OCI-LY3 (cell line): ENCODE results near the gene FERMT1.

Experiments used
- H2AFZ ChIP-seq: fragments of 200-600, 300-600 bp; shearing (Covaris generic); 2 replicates; pipeline ENCODE4 v1.6.0; 2014; ENCODE audit warnings: antibody characterized with exemption, low read depth, low read length
- H3K27ac ChIP-seq: fragments of 200-600, 300-600 bp; sonication (generic); 2 replicates; pipeline ENCODE4 v1.5.1; 2014; ENCODE audit warnings: mild to moderate bottlenecking, low read length, moderate library complexity, mixed read lengths
- H3K27me3 ChIP-seq: fragments of 200-600, 300-600 bp; sonication (generic); 2 replicates; pipeline ENCODE4 v1.6.1; 2014; ENCODE audit warnings: low read depth, low read length, mixed read lengths
- H3K36me3 ChIP-seq: fragments of 200-600, 300-600 bp; sonication (generic); replicated peaks from 2 replicates; pipeline ENCODE3; 2014; ENCODE audit warnings: low read depth, low read length, mixed read lengths
- H3K4me1 ChIP-seq: fragments of 300-600, 200-600 bp; sonication (generic); 2 replicates; pipeline ENCODE4 v1.6.1; 2014; ENCODE audit warnings: low read length, mixed read lengths
- H3K4me2 ChIP-seq: fragments of 200-600, 300-600 bp; sonication (generic); 2 replicates; pipeline ENCODE4 v1.6.1; 2014; ENCODE audit warnings: low read length, mixed read lengths
- H3K4me3 ChIP-seq: fragments of 300-600, 200-600 bp; sonication (generic); 2 replicates; pipeline ENCODE4 v1.5.1; 2014; ENCODE audit warnings: antibody characterized with exemption, mild to moderate bottlenecking, low read length, moderate library complexity
- H3K79me2 ChIP-seq: fragments of 300-600, 200-600 bp; shearing (Covaris generic); 2 replicates; pipeline ENCODE4 v1.6.1; 2014; ENCODE audit warnings: mild to moderate bottlenecking, low read length, mixed read lengths
- H3K9ac ChIP-seq: fragments of 300-600, 200-600 bp; shearing (Covaris generic); 2 replicates; pipeline ENCODE4 v1.6.0; 2014; ENCODE audit warnings: mild to moderate bottlenecking, low read length, moderate library complexity
- H3K9me3 ChIP-seq: fragments of 200-600, 300-600 bp; shearing (Covaris generic); 2 replicates; pipeline ENCODE4 v1.6.1; 2014; ENCODE audit warnings: low read length, mixed read lengths; ENCODE audit not compliant: insufficient read depth
- H4K20me1 ChIP-seq: fragments of 200-600, 300-600 bp; sonication (generic); 2 replicates; pipeline ENCODE4 v1.6.1; 2016; ENCODE audit warnings: low read length, mixed read lengths; ENCODE audit not compliant: insufficient read depth
- CTCF ChIP-seq: fragments of 200-600, 300-600 bp; sonication (generic); IDR thresholded peaks from 2 replicates; pipeline ENCODE4 v1.5.1; 2014; ENCODE audit warnings: antibody characterized with exemption, low read length, low read depth
- EZH2phosphoT487 ChIP-seq: fragments of 200-600 bp; shearing (Covaris generic); IDR thresholded peaks from 2 replicates; pipeline ENCODE4 v1.6.1; 2018; ENCODE audit warnings: antibody characterized with exemption, mixed run types, low read depth

FERMT1 gene

GRCh38 chr20:6120491-6120988 lies 2.3 kb downstream of the FERMT1 start:
- Histone ChIP-seq H3K27ac (no peak overlapping the region), H3K9me3 (no peaks in the 10 kb centered on the region), H3K4me1 (no peaks in the 10 kb centered on the region), H3K79me2 (no peaks in the 10 kb centered on the region), H4K20me1 (no peaks in the 10 kb centered on the region), H3K36me3 (no peaks in the 10 kb centered on the region), H2AFZ (no peak overlapping the region), H3K4me3 (no peak overlapping the region), H3K9ac (no peak overlapping the region), H3K4me2 (no peak overlapping the region), H3K27me3 (peaks cover 10% of the 10 kb centered on the region; the same call in 1 of the 2 replicates)
- TF ChIP-seq EZH2phosphoT487: no peak
- no peak for TF ChIP-seq CTCF

- Histone ChIP-seq H3K4me1 (no peaks in the 10 kb centered on the region), H3K79me2 (no peaks in the 10 kb centered on the region), H2AFZ (no peak overlapping the region), H3K36me3 (no peaks in the 10 kb centered on the region), H3K27me3 (peaks cover 7% of the 10 kb centered on the region; the same call in 1 of the 2 replicates), H3K4me2 (no peak overlapping the region), H3K9ac (no peak overlapping the region), H3K27ac (no peak overlapping the region), H3K4me3 (no peak overlapping the region), H3K9me3 (peaks cover 12% of the 10 kb centered on the region; the same call in 1 of the 2 replicates), H4K20me1 (no peaks in the 10 kb centered on the region)
- no peak for TF ChIP-seq CTCF
- TF ChIP-seq EZH2phosphoT487: no peak
Measured at GRCh38 chr20:6116758-6117157, 6.1 kb downstream of the FERMT1 start.

- no peaks in the 10 kb centered on the region for H3K36me3 ChIP-seq
Measured at GRCh38 chr20:6115221-6115895, 7.5 kb downstream of the FERMT1 start.

GRCh38 chr20:6114696-6115095 lies 8.1 kb downstream of the FERMT1 start:
- H2AFZ ChIP-seq: no peak overlapping the region
- no peaks in the 10 kb centered on the region for H3K79me2 ChIP-seq
- H3K9me3 ChIP-seq: peaks cover 12% of the 10 kb centered on the region; the same call in 1 of the 2 replicates
- no peaks in the 10 kb centered on the region for H3K27me3 ChIP-seq
- H4K20me1 ChIP-seq: no peaks in the 10 kb centered on the region
- no peak overlapping the region for H3K9ac ChIP-seq
- H3K4me1 ChIP-seq: no peaks in the 10 kb centered on the region
- no peak overlapping the region for H3K27ac ChIP-seq
- H3K4me3 ChIP-seq: no peak overlapping the region
- no peak overlapping the region for H3K4me2 ChIP-seq
- TF ChIP-seq EZH2phosphoT487: no peak
- TF ChIP-seq CTCF: no peak
- H3K36me3 ChIP-seq: no peaks in the 10 kb centered on the region

More at GRCh38 chr20:6115221-6115895, 7.5 kb downstream of the FERMT1 start:
- Histone ChIP-seq H3K9me3 (peaks cover 12% of the 10 kb centered on the region; the same call in 1 of the 2 replicates), H3K79me2 (no peaks in the 10 kb centered on the region), H3K9ac (no peak overlapping the region), H3K27ac (no peak overlapping the region), H2AFZ (no peak overlapping the region), H3K4me3 (no peak overlapping the region), H3K4me1 (no peaks in the 10 kb centered on the region), H3K27me3 (no peaks in the 10 kb centered on the region), H4K20me1 (no peaks in the 10 kb centered on the region), H3K4me2 (no peak overlapping the region)
- TF ChIP-seq EZH2phosphoT487 (no peak), CTCF (no peak)
